ENCODE measurements around the gene CYB5R3.
A peak's percentile ranks its signal among the peaks of the same experiment; 100 is the strongest.
"Not testable (repeated sequence)": the region's sequence is repeated elsewhere in the genome, so short reads cannot be mapped to it uniquely, and the experiment has no call there.

Gene CYB5R3

GRCh38 chr22:42617155-42617983 lies 31.8 kb downstream of the CYB5R3 start:
- no peak for TF ChIP-seq CTCF (IDR thresholded peaks at IDR 0.05; ENCODE audit: low read depth, low read length)
- in situ Hi-C loops (cut with HindIII; ENCODE audit: low sequenced_read_pairs) = no loop called here

GRCh38 chr22:42615860-42616175 lies 33.4 kb downstream of the CYB5R3 start:
- H3K4me3 ChIP-seq (ENCODE audit: low read depth, low read length); DNase-seq (ENCODE audit: low read depth, low spot score); in situ Hi-C loops (cut with HindIII; ENCODE audit: low sequenced_read_pairs): not testable (repeated sequence)

More at GRCh38 chr22:42617155-42617983, 31.8 kb downstream of the CYB5R3 start:
- H3K4me3 ChIP-seq (ENCODE audit: low read depth, low read length) = no peak overlapping the region
- no peak for DNase-seq (ENCODE audit: low read depth, low spot score)

DNA sequence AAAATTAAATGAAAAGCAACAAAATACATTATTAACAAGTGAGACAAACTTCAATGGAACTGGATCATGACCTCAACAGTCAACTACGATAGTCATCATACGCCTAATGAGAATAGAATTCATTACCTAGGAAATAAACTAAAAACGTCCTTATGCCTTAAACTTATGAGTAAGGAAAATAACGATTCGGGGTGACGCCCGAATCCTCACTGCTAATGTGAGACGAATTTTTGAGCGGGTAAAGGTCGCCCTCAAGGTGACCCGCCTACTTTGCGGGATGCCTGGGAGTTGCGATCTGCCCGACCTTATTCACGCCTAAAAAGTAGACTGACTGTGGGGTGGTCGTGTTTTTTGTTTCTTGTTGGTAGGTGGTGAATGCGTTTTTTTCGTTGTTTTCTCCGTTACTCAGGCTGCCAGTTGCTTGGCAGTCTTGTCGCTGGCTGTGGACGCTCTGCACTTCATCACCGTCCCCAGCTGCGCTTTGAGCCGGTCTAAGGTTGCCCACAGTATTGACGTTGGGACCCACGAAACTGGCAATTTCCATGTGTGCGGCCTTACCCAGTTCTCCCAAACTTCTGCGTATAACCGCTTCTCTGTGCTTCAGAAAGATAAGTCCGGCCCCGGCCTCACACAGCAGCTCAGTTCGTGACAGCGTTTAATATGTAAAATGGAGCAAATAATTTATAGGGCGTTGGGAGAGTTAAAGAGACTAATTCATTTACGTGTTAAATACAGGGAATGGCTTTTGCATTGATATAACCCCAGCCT lies 33.9 kb downstream of the CYB5R3 start:
- no peak for TF ChIP-seq CTCF (IDR thresholded peaks at IDR 0.05; ENCODE audit: low read depth, low read length)
- no peak overlapping the region for H3K4me3 ChIP-seq (ENCODE audit: low read depth, low read length)
- peak; percentile 99 for DNase-seq (ENCODE audit: low read depth, low spot score)
- in situ Hi-C loops (cut with HindIII; ENCODE audit: low sequenced_read_pairs) = no loop called here

- in situ Hi-C loops (cut with HindIII; ENCODE audit: low sequenced_read_pairs) = no loop called here
- DNase-seq (ENCODE audit: low read depth, low spot score) = peak; percentile 99
- peak within 1 kb of the TSS; percentile 77 for H3K4me3 ChIP-seq (ENCODE audit: low read depth, low read length)
- TF ChIP-seq CTCF (IDR thresholded peaks at IDR 0.05; ENCODE audit: low read depth, low read length) = no peak
These were observed 34.7 kb downstream of the CYB5R3 start, which contains the start of gene POLDIP3 for GRCh38 chr22:42614312-42615091. POLDIP3 (minus strand) TSS chr22:42614883; CDS start chr22:42614857, 26 bp downstream.

DNA sequence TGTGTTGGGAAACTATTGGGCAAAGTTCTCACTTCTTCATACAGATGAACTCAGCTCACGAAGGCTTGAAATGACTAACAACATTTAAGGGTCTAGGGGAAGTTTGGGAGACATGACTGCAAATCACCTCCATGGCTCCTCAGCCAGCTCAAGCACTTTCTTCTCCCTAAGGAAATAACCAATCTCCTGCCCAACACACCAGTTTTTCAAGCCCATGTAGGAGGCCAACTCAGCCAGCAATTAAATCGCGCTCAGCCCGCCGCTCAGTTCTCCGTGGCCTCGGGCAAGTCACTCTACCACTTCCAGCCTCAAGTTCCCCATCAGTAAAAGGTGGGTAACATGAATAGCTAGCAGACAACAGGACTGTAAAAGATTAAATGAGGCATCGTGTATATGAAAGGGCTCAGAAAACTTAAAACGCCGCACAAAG lies 35.3 kb downstream of the CYB5R3 start:
- in situ Hi-C loops (cut with HindIII; ENCODE audit: low sequenced_read_pairs) = no loop called here
- TF ChIP-seq CTCF (IDR thresholded peaks at IDR 0.05; ENCODE audit: low read depth, low read length) = no peak
- no peak for DNase-seq (ENCODE audit: low read depth, low spot score)
- peak overlapping the region; percentile 77 for H3K4me3 ChIP-seq (ENCODE audit: low read depth, low read length)

- in situ Hi-C loops (cut with HindIII; ENCODE audit: low sequenced_read_pairs) = no loop called here
- DNase-seq (ENCODE audit: low read depth, low spot score) = no peak
- H3K4me3 ChIP-seq (ENCODE audit: low read depth, low read length) = no peak overlapping the region
- no peak for TF ChIP-seq CTCF (IDR thresholded peaks at IDR 0.05; ENCODE audit: low read depth, low read length)
These were observed 36.9 kb downstream of the CYB5R3 start for GRCh38 chr22:42612336-42612735.
